HEK293 (cell line): Measurements from ENCODE around the gene MTMR2.

Source experiments
- ELK4 ChIP-seq: IDR thresholded peaks from 2 replicates; pipeline ENCODE4 v1.6.1; 2011; ENCODE audit warnings: mild to moderate bottlenecking, low read depth, low read length, borderline replicate concordance
- SP7 ChIP-seq: fragments of 450-650 bp; formaldehyde crosslinking; IDR thresholded peaks from 2 replicates; pipeline ENCODE4 v1.5.1; 2016; ENCODE audit warnings: missing biosample characterization, missing genetic modification characterization
- YY1 ChIP-seq: fragments of 450-650 bp; formaldehyde crosslinking; IDR thresholded peaks from 2 replicates; pipeline ENCODE4 v1.5.1; 2018; ENCODE audit warnings: missing biosample characterization, missing genetic modification characterization
- ZBTB7A ChIP-seq: fragments of 450-650 bp; formaldehyde crosslinking; IDR thresholded peaks from 2 replicates; pipeline ENCODE4 v1.5.1; 2016; ENCODE audit warnings: low read depth, missing biosample characterization, missing genetic modification characterization
- ZIC2 ChIP-seq: fragments of 450-650 bp; formaldehyde crosslinking; IDR thresholded peaks from 2 replicates; pipeline ENCODE4 v1.5.1; 2016; ENCODE audit warnings: missing biosample characterization, missing genetic modification characterization
- ZNF10 ChIP-seq: fragments of 450-650 bp; formaldehyde crosslinking; IDR thresholded peaks from 2 replicates; pipeline ENCODE4 v1.5.1; 2017; ENCODE audit warnings: missing biosample characterization, missing genetic modification characterization
- TF ChIP-seq, protein P1 (sequence below): fragments of 450-650 bp; formaldehyde crosslinking; IDR thresholded peaks from 2 replicates; pipeline ENCODE4 v1.5.1; 2016; ENCODE audit warnings: missing biosample characterization, missing genetic modification characterization
- TF ChIP-seq, protein P2 (sequence below): fragments of 450-650 bp; formaldehyde crosslinking; IDR thresholded peaks from 2 replicates; pipeline ENCODE4 v1.5.1; 2016; ENCODE audit warnings: missing biosample characterization, missing genetic modification characterization
- TF ChIP-seq, protein P3 (sequence below): fragments of 450-650 bp; formaldehyde crosslinking; IDR thresholded peaks from 2 replicates; pipeline ENCODE4 v1.5.1; 2017; ENCODE audit warnings: missing biosample characterization, missing genetic modification characterization

DNA sequence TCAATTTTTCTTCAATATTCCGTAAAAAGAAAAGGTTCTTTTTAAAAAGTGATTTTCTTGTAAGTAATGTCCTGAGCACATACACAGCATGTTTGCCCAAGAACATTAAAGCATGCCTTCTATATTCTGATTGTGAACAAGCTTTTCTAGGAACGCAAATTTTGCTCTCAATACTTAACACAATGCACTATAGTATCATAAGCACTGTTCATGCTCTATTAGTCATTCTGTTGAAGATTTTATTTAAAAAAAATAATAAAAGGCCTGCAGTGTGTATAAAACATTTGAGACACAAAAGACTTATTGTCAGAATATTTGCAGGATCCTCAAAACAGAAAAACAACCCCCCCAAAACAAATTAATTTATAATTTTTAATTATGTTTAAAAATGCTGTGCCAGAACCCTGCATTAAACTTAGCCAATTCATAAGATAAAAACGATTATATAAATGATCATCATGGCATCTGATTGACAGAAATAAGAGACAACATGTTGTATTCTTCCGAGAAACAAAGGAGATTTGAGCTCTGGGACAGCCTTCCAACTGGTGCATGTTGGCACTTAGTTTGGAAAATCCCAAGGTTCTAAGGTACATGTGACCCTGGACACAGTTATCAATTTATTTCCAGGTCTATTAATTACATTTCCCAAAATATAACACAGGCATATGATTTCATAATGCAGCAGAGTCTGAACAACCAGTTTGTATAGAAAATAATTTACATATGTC is 13.1 kb downstream of the MTMR2 start:
- TF ChIP-seq YY1 (tag by site-specific recombination) (no peak), ZIC2 (no peak), ZNF10 (no peak), ELK4 (no peak), ZBTB7A (no peak), SP7 (tag by site-specific recombination) (no peak)
- TF ChIP-seq, protein P1, sequence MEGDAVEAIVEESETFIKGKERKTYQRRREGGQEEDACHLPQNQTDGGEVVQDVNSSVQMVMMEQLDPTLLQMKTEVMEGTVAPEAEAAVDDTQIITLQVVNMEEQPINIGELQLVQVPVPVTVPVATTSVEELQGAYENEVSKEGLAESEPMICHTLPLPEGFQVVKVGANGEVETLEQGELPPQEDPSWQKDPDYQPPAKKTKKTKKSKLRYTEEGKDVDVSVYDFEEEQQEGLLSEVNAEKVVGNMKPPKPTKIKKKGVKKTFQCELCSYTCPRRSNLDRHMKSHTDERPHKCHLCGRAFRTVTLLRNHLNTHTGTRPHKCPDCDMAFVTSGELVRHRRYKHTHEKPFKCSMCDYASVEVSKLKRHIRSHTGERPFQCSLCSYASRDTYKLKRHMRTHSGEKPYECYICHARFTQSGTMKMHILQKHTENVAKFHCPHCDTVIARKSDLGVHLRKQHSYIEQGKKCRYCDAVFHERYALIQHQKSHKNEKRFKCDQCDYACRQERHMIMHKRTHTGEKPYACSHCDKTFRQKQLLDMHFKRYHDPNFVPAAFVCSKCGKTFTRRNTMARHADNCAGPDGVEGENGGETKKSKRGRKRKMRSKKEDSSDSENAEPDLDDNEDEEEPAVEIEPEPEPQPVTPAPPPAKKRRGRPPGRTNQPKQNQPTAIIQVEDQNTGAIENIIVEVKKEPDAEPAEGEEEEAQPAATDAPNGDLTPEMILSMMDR (tag by site-specific recombination) = no peak
- TF ChIP-seq, protein P2, sequence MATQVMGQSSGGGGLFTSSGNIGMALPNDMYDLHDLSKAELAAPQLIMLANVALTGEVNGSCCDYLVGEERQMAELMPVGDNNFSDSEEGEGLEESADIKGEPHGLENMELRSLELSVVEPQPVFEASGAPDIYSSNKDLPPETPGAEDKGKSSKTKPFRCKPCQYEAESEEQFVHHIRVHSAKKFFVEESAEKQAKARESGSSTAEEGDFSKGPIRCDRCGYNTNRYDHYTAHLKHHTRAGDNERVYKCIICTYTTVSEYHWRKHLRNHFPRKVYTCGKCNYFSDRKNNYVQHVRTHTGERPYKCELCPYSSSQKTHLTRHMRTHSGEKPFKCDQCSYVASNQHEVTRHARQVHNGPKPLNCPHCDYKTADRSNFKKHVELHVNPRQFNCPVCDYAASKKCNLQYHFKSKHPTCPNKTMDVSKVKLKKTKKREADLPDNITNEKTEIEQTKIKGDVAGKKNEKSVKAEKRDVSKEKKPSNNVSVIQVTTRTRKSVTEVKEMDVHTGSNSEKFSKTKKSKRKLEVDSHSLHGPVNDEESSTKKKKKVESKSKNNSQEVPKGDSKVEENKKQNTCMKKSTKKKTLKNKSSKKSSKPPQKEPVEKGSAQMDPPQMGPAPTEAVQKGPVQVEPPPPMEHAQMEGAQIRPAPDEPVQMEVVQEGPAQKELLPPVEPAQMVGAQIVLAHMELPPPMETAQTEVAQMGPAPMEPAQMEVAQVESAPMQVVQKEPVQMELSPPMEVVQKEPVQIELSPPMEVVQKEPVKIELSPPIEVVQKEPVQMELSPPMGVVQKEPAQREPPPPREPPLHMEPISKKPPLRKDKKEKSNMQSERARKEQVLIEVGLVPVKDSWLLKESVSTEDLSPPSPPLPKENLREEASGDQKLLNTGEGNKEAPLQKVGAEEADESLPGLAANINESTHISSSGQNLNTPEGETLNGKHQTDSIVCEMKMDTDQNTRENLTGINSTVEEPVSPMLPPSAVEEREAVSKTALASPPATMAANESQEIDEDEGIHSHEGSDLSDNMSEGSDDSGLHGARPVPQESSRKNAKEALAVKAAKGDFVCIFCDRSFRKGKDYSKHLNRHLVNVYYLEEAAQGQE (tag by site-specific recombination) = no peak
- TF ChIP-seq, protein P3, sequence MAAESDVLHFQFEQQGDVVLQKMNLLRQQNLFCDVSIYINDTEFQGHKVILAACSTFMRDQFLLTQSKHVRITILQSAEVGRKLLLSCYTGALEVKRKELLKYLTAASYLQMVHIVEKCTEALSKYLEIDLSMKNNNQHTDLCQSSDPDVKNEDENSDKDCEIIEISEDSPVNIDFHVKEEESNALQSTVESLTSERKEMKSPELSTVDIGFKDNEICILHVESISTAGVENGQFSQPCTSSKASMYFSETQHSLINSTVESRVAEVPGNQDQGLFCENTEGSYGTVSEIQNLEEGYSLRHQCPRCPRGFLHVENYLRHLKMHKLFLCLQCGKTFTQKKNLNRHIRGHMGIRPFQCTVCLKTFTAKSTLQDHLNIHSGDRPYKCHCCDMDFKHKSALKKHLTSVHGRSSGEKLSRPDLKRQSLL (tag by site-specific recombination) = no peak
